Stimulated activated CD8-positive, alpha-beta memory T cell treated with anti-CD3 and anti-CD28 coated beads, Interleukin-4, amount 100 ng/mL, for 24 hours (primary cell): ENCODE results near the gene SMIM24.
"Not testable (repeated sequence)": the region's sequence is repeated elsewhere in the genome, so short reads cannot be mapped to it uniquely, and the experiment has no call there.

Experiments used
- DNase-seq: peaks from one replicate; pipeline ENCODE4 v3.0.0-alpha.2; 2020; ENCODE audit warnings: low read depth

Gene SMIM24

DNA sequence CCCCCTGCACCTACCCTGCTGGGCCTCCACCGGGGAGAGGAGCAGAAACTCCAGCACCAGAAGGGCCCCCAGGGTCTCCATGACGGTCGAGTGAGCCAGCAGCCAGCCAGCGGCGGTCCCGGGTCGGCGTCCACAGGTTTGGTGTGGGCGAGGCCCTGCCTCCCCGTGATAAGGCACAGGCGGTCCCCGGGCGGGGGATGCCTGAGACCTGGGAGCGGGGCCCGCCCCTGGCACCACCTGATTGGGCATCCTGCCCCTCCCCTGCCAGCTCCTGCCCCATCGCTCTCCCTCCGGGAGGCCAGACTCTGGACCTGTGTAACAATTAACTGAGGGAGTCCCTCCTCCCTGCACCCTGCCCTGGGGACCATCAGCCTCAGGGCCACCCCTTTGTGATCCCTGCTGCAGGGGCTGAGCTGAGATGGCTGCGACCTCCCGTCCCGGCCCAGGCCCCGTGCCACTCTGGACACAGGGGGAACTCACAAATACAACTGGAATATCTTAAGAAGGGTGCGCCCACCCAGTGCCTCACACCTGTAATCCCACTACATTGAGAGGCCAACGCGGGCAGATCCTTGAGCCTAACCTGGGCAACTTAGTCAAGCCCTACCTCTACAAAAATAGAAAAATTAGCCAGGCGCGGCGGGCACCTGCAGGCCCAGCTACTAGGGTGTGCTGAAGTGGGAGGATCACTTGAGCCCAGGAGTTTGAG is at the start of gene SMIM24:
Gene SMIM24 (minus strand): TSS at position 143 of the 709 bp plus-strand sequence. CDS start 62 bp downstream, at position 81.
- no peak for DNase-seq

DNA sequence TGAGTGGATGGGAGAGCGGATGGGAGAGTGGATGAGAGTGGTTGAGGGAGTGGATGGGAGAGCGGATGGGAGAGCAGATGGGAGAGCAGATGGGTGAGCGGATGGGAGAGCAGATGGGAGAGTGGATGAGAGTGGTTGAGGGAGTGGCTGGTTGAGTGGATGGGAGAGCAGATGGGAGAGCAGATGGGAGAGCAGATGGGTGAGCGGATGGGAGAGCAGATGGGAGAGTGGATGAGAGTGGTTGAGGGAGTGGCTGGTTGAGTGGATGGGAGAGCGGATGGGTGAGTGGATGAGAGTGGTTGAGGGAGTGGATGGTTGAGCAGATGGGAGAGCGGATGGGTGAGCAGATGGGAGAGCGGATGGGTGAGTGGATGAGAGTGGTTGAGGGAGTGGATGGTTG is 49.0 kb upstream of the SMIM24 start:
- not testable (repeated sequence) for DNase-seq

DNA sequence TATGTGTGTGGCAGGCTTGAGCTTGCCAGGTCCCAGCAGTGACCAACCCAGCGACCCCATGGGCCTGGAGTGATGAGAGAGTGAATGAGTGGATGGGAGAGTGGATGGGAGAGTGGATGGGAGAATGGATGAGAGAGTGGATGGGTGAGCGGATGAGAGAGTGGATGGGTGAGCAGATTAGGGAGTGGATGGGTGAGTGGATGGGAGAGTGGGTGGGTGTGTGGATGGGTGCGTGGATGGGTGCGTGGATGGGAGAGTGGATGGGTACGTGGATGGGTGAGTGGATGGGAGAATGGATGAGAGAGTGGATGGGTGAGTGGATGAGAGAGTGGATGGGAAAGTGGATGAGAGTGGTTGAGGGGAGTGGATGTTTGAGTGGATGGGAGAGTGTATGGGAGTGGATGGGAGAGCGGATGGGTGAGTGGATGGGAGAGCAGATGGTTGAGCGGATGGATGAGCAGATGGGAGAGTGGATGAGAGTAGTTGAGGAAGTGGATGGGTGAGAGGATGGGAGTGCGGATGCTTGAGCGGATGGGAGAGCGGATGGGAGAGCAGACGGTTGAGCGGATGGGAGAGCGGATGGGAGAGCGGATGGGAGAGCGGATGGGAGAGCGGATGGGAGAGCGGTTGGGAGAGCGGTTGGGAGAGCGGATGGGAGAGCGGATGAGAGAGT is 48.4 kb upstream of the SMIM24 start:
- no peak for DNase-seq

DNA sequence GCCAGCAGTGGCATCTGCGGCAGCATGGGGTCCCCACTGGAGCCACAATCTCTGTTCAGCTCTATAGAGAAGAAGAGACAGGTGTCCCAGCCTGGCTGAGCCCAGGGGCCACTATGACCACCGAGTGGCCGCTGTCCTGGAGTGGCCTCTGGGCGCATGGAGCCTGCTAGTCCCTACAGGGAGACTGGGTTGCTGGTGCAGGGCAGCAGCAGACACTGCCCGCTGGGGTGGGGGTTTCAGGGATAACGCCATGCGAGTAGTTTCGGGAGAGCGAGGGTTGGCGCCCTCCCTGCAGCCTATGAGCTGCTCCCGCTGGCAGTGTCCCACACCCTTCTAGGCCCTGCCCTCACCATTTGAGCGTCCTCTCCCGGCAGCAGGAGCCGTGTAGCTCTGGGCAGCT is 47.8 kb upstream of the SMIM24 start:
- DNase-seq: no peak

DNA sequence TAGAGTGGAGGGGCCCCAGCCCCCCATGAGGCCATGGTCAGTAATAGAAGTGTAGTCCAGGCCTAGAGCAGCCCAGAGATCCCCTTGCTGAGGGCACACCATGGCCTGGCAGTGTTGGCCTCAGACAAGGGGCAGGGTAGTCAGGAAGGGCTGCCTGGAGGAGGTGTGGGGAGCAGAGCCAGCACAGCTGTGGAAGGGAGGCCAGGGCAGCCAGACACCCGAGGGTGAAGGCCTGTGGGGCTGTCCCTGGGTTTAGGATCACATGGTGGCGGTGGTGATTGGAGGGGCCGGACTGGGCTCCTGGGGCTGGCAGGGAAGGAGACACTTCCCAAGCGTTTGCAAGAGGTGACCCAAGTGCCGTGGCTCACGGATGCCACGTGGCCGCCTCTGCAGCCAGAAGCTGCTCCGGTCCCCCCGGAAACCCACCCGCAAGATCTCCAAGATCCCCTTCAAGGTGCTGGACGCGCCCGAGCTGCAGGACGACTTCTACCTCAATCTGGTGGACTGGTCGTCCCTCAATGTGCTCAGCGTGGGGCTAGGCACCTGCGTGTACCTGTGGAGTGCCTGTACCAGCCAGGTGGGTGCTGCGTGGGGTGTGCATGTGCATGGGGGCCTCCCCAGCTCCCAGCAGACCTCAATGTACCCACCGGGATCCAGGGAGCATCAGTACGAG is 47.0 kb upstream of the SMIM24 start:
- no peak for DNase-seq

DNA sequence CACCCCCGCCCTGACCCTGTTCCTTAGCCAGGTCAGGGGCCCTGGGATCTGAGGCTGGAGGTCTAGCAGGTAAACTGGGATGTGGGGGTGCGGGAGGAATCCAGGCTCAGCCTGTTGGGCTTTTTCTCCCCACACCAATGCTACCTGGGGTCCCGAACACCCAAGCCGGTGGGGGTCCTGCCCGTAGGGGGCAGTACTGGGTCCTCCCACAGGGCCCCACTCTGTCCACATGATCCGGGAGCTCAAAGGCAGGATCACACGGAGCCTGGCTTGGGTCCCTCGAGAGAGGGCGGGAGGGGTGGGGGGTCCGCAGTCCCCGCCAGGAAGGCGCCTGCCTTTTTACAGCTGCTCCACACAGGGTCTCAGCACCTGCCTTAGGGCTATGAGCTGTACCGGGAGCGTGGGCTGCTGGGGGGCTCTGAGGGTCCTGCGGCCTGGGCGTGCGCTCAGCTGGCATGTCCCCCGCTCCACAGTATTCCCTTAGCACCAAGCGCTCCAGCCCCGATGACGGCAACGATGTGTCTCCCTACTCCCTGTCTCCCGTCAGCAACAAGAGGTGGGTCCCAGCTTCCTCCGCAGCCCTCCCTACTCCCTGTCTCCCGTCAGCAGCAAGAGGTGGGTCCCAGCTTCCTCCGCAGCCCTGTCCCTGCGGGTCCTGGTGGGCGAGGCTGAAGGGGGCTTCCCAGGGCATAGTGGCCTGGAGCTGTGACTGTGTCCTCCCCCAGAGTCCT is 46.3 kb upstream of the SMIM24 start:
- no peak for DNase-seq

DNA sequence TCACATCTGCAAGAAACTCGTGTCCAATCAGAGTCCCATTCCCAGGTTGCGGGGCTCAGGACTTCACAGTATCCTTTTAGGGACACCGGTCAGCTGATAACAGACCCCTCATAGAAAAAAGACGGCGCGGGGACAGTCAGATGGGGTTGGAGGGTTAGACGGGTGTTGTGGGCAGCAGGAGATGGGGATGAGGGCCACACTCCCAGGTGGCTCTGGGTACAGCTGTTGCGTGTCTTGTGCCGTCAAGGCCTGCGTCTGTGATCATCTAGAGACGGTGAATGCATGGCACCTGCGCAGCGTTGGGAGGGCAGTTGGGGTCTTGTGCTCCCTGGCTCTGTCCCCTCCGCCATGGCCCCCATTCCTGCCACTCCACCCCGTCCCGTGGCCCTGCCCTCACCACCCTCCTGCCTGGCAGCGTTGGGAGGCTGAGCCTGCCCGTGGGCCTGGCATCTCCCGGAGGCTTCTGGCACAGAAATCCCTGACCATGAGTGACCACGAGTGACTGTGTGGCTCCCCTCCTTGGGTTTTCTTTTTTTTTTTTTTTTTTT is 44.7 kb upstream of the SMIM24 start:
- no peak for DNase-seq

DNA sequence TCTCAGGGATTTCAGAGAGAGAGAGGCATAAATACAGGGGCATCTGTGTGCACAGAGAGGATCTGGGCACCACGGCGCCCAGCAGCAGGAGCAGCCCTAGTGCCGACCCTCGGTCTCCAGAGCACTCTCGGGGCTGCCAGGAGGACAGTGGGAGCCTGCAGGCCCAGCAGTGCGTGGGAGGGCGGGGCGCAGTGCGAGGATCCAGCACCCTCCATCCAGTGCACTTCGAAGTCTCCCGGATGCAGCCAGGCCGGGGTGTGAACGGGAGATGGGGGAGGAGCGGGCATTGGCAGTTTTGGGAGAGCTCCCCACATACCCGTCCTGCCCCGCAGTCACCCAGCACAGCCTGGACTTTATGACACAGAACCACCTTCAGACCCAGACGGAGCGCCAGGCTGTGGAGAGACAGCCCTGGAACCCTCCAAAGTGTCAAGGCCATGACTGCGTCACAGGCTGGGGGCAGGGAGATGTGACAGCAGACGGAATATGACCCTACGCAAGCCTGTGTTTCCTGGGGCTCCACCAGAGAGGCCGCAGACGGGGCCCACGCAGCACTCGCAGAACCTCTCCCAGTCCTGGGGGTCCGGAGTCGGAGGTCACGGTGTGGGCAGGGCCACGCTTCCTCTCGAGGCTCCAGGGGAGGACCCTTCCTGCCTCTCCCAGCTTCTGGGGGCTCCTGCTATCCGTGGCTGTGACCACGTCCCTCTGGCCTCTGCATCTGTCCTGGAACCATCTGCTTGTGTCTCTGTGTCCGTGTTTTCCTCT is 43.9 kb upstream of the SMIM24 start:
- DNase-seq: no peak

DNA sequence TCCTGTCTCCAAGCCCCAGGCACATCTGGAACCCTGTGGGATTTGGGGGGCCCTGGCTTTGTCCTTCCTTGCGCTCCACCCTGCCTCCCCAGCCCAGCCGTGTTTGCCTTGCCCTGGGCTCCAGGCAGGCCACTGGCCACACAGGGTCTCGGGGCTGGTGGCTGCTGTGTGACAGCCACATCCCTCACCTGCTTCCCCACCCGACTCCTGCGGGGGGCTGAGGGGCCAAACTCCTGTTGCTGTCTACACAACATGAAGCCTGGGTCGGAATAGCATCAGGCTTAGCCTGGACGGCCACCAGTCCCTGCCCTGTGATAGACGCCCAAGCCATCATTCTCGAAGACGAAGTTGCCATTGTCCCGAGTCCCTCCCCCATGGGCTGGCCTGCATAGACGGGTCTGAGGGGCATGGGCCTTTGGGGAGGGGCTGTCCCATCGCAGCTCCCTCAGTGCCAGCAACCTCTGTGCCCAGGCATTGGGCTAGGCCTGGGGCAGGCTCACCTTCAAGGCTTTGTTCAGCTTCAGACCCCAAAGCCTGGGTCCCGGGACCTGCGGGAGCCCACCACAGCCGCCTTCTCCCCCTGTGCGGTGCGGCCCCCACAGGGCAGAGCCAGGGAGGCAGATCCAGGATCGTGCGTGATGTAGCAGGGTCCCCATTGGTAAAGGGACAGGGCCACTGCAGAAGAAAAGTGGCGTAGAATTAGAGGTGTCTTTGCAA is 43.2 kb upstream of the SMIM24 start:
- no peak for DNase-seq

DNA sequence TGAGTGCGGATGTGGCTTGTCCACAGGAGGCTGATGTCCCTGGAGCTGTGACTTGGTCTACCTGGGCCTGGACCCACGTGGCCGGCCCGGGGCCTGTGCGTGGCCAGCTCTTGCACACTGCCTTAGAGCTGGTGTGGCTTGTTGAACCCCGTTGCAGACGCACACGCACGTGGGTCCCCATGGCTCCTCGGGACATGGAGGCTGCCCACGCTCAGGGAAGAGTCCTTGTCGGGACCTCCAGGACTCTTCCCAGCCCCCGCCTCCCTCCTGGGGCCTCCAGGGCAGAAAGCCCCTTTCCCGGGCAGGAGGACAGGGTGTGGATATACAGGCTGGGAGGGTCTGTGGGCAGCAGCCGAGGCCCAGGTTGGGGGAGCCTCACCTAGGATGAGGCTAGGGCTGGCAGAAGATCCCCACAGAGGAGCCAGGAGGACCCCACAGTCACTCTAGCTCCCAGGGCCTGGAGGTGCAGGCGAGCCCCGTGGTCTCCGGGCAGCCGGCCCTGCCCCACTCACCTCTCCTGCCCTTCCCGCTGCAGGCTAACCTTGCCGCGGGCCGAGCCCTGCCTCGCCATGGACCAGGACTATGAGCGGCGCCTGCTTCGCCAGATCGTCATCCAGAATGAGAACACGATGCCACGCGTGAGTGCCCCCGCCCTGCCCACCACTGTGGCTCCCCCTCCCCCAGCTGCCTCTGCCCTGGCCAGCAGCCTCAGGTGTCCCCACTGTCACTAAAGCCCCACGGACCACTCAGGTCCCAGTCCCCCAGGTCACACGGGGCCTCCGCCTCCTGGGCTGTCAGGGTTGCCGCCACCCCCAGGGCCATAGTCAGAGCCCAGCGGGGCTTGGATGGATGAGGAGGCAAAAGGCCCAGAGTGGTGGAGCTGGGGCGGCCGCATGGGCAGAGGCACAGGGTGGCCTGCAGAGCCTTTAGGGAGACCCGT is 42.4 kb upstream of the SMIM24 start:
- no peak for DNase-seq

DNA sequence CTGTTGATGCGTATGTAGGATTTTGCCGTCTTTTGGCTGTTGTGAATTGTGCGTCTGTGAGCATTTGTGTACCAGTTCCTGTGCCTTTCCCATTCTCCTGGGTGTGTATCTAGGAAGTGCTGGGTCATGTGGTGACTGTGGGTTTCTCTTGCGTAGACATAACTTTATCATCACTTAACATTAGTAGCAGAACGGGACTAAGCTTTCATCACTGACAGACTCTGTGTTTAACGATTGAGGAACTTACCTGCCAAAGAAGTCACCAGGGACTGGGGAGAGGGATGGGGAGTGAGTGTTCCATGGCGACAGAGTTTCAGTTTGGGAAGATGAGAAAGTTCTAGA is 40.8 kb upstream of the SMIM24 start:
- DNase-seq: no peak

DNA sequence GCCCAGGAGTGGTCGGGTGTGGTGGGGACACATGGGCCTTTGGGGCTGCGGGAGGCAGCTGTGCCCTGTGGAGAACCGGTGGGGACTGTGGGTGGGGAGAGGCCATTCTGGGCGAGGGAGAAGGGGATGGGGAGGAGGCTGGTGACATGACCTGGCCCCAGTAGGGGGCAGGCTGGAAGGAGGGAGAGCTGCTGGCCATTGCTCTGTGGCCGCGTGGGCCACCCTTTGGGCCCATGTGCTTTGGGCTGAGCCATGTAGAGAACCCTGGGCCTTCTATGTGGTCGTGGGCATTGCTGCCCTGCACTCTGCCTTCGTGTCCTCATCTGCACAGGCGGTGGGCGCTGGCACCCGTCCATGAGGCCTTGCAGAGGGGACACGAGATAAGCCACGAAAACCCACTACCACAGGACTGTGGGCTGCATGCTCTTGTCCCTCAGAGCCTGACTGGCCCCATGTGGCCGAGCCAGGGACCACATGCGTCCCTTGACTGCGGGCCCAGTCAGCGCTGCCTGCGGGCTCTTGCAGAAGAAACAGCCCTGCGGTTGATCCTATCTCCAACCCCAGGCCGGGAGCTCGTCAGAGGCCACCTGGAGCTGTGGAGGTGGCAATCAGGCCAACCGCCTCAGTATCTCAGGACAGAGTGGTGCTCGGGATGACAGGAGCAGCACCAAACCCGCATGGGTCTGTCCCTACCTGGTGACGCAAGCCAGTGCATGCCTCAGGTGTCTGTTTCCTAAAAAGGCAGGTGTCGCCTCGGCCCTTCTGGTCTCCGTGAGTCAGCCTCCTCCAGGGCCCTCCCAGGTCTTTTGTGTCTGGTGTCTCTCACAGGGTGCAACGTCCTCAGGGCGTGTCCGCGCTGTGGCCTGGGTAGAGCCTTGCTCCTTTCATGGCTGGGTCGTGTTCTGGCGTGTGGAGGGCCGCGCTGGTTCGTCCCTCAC is 40.1 kb upstream of the SMIM24 start:
- DNase-seq: no peak

DNA sequence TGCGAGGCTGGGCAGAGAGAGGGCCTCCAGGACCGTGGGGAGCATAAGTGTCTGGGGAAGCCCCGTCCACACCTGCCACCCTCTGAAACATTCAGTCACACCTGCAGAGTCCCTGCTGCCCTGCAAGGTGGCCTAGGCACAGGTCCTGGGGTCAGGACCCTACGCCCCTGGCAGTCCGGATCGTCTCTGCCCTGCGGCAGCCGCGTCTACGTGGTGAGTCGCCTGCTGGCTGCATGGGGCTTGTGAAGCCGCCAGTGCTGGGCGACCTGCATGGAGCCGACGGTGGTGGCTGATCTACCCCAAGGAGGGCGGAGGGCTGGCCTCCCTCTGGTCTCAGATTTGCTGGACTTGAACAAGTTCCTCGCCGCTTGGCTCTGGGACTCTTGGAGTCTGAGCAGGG is 38.8 kb upstream of the SMIM24 start:
- no peak for DNase-seq

DNA sequence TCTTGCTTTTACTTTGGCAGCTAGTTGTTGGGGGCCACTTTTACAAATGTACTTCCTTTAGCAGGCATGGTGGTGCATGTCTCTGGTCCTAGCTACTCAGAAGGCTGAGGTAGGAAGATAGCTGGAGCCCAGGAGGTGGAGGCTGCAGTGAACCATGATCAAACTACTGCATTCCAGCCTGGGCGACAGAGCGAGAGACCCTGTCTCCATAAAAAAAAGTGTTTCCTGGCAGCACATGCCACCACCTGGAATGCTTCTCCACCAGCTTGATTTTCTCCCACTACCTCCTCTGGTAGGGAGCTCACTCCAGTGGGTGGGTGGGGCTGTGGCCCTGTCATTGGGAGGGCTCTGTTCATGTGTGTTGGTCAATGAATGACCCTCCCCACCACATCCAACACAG is 38.3 kb upstream of the SMIM24 start:
- no peak for DNase-seq

DNA sequence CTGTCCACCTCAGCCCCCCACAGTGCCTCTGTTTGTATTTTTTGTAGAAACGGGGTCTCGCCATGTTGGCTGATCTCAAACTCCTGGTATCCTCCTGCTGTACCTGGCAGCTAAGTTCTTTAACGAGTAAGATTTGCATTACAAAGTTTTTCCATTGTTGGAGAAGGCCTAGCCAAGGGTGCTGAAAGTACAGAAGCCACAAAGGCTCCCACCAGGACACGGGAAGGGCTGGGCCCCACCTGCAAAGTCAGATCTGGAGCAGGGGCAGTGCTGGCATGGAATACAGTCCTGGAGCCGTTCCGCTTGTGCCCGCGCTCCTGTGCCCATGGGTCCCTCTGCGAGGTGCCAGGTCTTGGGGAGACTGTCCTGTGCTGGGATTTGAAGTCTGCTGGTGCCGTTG is 37.9 kb upstream of the SMIM24 start:
- no peak for DNase-seq

DNA sequence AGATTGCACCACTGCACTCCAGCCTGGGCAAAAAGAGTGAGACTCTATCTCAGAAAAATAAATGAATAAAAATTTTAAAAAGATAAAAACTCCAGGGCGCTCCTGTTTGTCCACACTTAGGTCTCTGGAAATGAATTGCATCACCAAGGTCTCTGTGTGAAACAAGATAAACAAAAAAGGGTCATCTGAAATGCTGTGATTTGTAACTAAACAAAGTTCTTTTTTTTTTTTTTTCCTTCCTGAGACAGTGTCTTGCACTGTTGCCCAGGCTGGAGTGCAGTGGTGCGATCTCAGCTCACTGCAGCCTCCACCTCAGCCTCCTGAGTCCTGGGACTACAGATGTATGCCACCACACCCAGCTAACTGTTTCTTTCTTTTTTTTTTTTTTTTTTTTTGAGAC is 37.3 kb upstream of the SMIM24 start:
- DNase-seq: no peak

DNA sequence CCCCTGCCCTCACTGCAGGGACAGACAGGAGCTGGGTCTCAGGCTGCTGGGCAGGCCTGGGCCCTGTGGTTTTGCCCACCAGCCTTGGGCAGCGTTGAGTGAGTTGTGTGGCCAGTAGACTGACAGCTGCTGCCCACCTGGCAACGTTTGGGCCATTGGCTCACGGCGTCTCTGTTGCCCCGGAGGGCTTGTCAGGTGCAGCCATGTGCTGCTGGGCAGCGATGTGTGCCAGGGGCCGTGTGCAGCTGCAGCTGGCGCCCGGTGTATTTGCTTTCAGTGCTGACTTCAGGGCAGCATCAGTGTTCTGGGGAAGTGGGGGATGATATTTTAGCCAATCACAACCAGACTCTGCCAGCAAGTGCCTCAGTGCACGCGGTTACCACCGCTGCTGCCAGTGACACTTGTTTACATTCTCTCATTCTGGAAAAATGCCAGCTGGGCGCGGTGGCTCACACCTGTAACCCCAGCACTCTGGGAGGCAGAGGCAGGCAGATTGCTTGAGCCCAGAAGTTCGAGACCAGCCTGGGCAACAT is 36.4 kb upstream of the SMIM24 start:
- DNase-seq: no peak

DNA sequence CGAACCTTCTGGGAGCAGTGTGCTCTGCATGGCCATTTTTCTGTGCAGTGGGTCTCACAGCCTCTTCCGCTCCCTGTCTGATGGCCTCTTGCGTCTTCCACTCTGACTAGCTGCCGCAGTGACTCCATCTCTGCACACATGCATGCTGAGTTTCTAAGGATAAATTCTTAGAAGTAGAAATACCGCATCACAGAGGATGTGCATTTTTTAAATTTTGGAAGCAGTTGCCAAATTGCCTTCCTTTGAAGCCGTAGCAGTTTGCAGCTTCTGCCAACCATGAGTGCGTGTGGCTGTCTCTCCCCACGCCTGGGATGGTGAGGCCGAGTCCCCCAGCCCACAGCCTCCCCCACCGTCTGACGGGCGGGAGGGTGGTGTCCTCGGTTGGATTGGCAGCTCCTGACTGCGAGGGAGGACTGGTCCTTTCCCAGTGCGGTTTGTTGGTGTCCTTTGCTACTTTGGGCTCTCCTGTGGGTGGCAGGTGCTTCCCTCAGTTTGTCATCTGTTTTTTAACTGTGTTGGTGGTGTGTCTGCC is 35.6 kb upstream of the SMIM24 start:
- DNase-seq: no peak
